NCI-H2196 treated with DMSO at 0.1 percent for 48 hours (cell line): ENCODE measurements around the gene ERBB4.

ENCODE experiments used
- DNase-seq: peaks from one replicate; lab custom pipeline; 2025; ENCODE audit not compliant: unreplicated experiment; lab: John Stamatoyannopoulos, UW

ERBB4 gene

DNA sequence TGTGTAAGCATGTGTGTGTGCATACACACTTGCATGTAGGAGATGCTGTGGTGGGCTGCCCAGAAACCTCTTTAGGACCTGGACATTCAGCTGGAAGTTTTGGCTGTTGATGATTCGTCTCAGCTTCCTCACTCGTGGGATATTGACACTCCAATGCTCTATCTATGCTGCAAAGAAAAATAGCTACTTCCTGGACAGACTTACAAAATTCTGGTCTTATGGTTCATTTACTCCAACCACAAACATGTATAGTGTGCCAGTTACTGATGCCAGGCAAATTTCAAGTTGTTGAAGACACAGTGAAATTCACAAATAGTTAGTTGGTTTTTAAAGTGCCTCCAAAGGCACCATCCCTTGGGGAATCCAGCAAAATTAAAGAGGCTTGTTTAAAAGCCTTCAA is 1099.6 kb downstream of the ERBB4 start:
- no peak for DNase-seq

GRCh38 chr2:211437396-211437795 is 1101.2 kb downstream of the ERBB4 start:
- DNase-seq: no peak

DNA sequence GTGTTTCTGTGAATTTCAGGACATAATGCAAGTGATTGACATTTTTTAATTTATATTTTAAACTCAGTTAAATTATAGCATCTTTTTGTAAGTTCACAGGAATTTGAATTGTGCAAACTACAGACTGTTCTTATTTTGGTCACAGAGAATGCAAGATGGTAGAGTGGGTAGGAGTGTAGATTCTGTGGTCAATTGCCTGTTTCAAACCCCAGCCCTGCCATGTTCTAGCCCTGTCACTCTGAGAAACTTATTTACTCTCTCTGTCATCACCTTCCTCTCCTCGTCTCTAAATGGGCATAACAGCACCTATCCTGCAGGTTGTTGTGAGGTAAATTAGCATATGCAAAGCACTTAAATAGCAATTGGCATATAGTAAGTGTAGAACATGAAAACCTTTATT is 1102.4 kb downstream of the ERBB4 start:
- DNase-seq: no peak

- DNase-seq: no peak
Measured at GRCh38 chr2:211435331-211435730, 1103.3 kb downstream of the ERBB4 start.

DNA sequence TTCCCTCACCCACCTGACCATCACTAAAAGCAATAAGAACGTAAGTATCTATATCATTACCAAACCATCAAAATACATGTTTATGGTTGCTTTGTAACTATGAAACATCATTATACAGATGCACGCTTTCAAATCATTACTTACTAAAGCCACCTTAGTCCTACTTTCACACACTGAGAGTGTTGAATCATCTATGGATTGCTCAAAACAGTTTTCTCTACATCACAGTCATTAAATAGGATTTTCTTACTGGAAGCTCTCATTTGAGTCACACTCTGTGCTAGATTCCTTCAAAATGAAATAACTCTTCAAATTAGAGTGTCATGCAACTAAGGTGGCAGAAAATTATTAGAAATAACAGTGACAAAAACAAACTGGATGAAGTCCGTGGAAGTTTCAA is 1103.8 kb downstream of the ERBB4 start:
- DNase-seq: no peak

DNA sequence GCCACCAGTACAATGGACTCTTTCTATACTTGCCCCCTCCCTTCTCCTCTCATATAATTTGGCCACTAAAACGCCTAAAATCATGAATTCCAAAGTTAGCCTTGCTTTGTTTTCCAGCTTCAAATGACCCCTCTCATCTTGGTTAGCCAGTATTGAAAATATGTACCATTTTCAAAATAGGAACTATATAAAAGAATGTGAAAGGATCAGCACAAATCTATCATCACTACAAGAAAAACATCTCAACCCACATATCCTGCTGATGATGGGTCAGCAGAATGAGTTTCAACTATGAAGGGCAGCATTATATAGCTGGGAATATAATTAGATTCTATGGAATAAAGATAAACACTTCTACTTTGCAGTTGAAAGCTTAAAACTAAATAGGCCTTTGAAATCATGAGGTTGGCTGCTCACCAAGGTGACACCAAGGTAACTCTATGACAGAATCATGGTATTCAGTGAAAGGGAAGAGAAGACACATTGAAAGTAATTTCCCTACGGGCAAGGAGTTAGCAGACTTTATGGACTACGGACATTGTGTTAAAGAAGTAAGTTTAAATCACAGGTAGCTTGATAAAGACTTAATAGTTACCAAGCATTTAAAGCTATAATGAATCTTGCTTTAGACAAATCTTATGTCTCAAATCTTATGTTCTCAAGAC is 1109.2 kb downstream of the ERBB4 start:
- no peak for DNase-seq

- DNase-seq: no peak
Measured at GRCh38 chr2:211426240-211426639, 1112.4 kb downstream of the ERBB4 start.

GRCh38 chr2:211423018-211423417 is 1115.6 kb downstream of the ERBB4 start:
- DNase-seq: peak; percentile 17

DNA sequence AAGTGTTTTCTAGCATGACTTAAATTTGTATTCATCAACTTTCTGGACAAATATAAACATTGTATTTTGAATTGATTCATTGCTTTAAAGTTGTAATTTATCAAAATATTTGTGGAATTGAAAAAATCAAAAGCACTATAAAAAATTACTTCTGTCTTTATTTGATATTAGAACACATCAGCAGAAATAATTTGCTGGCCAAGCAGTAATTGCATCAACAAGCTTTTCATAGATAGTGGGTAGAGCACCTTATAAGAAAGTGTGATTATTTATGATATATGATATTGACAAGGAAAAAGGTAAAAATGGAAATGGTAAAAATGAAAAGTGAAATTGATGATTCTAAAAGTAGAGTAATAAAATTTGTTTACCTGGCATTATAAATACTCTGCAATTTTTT is 1121.1 kb downstream of the ERBB4 start:
- DNase-seq: no peak

- no peak for DNase-seq
Measured at GRCh38 chr2:211416373-211416772, 1122.2 kb downstream of the ERBB4 start.

GRCh38 chr2:211413746-211414145 is 1124.9 kb downstream of the ERBB4 start:
- no peak for DNase-seq

DNA sequence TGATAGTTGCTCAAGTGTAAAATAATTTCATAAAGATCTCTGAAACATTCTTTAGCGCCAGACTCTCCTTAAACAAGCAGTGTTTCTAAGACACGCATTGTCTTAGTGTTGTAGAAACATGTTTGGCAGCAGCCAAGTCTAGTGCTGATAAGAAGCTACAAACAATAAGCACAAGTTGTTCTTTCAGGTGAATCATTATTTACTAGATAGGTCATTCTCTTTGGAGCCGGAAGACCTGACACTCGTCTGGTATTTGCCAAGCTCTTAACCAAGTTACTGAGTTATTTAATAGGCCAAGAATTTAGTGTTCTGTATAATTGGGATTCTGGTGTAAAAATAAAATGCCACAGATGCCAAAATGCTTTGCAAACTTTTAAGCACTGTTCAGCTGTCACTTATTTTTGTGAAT is 1130.1 kb downstream of the ERBB4 start:
- peak; percentile 41 for DNase-seq

DNA sequence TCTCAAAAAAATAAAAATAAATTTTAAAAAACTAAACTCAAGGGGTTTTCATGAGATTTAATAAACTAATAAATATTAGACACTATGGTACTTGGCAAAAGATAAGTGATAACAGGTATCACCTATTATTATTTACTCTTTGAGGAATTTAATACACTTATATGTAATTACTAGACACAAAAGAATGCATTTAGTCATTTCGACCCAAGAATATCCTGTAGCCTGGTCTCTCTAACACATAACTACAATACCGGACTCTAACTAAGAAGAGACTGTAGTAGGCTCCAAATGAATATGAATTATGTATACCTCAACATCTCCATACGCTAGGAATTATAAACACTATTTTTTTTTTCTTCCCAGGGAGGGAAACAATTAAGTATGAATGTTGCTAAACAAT is 1131.5 kb downstream of the ERBB4 start:
- no peak for DNase-seq

DNA sequence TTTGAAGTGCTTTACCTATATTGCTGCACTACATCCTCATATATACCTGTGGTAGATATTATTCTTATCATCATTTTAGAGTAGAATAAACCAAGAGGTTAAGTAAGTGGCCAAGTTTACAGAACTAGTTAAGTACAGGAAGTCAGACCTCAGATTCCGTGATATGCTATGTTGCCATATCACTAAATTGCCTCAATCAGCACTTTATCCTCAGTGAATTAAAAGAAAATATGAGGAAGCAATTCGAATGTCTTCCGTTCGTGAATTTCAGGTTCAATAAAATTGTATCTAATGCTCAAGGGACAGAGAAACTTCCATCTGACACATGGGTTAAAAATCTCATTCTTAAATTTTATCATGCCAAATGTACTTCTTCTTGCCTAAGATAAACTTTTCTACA is 1133.6 kb downstream of the ERBB4 start:
- no peak for DNase-seq

- DNase-seq: no peak
Measured at GRCh38 chr2:211404098-211404497, 1134.5 kb downstream of the ERBB4 start.

DNA sequence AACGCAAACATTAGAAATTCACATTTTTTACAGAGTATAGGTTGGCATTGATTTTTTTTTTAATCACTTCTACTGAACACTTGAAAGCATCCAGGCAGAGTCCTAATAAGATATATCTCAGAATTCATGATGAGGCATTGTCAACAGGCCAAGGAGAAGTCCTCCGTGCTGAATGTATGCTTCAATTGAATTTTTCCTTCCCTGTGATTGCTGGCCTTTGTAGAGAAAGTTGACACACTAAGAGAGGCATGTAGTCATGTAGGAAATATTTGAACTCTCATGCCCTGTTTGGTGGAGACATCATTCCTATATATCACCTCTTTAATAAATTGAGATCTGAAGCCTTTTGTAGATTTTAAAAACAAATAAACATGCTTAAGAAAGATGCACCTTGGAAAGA is 1137.3 kb downstream of the ERBB4 start:
- no peak for DNase-seq

GRCh38 chr2:211397764-211398163 is 1140.8 kb downstream of the ERBB4 start:
- DNase-seq: no peak

GRCh38 chr2:211396815-211397214 is 1141.8 kb downstream of the ERBB4 start:
- DNase-seq: peak; percentile 43

- no peak for DNase-seq
Measured at GRCh38 chr2:211391189-211391567, 1147.4 kb downstream of the ERBB4 start.

GRCh38 chr2:211390536-211391188 is 1147.9 kb downstream of the ERBB4 start:
- DNase-seq: no peak

DNA sequence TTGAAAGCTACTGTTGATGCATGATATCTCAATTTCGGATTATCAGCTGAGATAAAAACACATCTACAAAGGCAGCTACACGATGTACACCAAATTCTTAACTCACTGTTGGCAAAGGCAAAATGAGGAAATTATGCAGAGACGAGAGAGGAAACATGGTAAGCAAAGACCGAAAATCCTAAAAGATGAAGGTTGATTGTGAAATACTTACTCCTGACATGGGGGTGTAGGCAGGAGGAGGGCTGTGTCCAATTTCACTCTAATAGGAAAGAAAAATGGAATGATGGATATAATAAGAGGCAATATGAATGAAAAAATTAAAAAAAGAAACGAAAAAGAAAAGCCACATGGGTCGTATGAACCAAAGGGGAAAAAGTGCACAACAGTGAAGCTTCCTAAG is 1150.9 kb downstream of the ERBB4 start:
- no peak for DNase-seq

- no peak for DNase-seq
Measured at GRCh38 chr2:211380041-211380440, 1158.6 kb downstream of the ERBB4 start.

DNA sequence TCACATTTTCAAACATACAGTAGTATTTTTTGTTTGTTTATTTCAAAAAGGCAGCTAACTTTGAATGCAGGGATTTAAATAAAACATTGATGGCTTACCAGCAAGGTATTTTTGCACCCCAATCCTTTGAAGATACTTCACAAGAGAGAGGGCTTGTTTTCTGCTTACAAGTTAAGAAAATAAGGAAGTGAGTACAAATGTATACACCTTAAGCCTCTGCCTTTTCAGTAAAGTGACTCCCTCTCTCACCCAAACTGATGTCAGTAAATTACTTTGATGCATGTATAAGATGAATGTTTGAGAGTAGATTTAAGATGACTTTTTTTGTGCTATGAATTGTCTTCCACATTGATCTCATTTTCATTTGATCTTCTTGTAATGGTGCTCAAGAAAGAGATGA is 1162.2 kb downstream of the ERBB4 start:
- DNase-seq: no peak
